ACHN (cell line): ENCODE results near the gene GTF3C2.
"Not testable (repeated sequence)": the region's sequence is repeated elsewhere in the genome, so short reads cannot be mapped to it uniquely, and the experiment has no call there.

Experiments used
- DNase-seq: peaks from one replicate; pipeline ENCODE4 v3.0.0-alpha.2; 2015
- in situ Hi-C: cut with HindIII; loops from 2 replicates; pipeline ENCODE4 v1.10.0; 2017; ENCODE audit warnings: low sequenced_read_pairs, low pct_ligation_motif_present, low pct_unique_long_range_greater_than_20kb

GTF3C2 gene

DNA sequence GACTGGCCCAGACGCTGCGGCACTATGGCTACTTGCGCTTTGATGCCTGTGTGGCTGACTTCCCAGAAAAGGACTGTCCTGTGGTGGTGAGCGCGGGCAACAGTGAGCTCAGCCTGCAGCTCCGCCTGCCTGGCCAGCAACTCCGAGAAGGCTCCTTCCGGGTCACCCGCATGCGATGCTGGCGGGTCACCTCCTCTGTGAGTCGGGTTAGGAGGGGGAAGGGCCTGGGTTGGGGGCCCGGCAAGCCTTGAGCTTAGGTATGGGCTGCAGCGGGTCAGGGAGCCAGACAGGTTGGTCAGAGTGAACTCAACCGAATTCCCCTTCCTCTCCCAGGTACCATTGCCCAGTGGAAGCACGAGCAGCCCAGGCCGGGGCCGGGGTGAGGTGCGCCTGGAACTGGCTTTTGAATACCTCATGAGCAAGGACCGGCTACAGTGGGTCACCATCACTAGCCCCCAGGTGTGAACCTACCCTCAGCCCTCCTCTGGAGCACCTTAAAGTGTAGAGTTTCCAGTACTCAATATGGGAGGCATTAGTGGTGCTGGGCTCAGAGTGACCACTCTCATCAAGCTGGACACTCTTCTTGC lies 19.0 kb upstream of the GTF3C2 start:
- in situ Hi-C loops: no loop called here
- DNase-seq: no peak

GRCh38 chr2:27373567-27373966 lies 17.0 kb upstream of the GTF3C2 start:
- in situ Hi-C loops: no loop called here
- DNase-seq: no peak

DNA sequence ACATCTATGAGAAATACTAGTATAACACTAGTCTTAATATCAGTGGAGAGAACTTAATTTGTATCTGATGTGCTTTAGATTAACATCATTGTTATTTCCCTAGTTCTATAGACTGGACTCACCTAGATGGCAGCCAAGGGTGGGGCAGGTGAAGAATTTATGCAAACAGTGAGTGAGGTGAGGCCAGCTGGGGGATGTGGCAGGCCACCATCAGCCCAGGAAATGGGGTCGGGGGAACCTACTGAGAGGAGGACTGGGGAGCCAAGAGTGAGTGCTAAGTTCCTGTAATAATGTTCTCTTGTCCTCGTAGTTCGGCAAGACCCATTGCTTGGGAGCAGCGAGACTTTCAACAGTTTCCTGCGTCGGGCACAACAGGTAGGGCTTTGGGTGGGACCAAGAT lies 16.4 kb upstream of the GTF3C2 start:
- DNase-seq: no peak
- in situ Hi-C loops: no loop called here

GRCh38 chr2:27370816-27371620 lies 14.5 kb upstream of the GTF3C2 start:
- in situ Hi-C loops: no loop called here
- DNase-seq: peak; percentile 44

DNA sequence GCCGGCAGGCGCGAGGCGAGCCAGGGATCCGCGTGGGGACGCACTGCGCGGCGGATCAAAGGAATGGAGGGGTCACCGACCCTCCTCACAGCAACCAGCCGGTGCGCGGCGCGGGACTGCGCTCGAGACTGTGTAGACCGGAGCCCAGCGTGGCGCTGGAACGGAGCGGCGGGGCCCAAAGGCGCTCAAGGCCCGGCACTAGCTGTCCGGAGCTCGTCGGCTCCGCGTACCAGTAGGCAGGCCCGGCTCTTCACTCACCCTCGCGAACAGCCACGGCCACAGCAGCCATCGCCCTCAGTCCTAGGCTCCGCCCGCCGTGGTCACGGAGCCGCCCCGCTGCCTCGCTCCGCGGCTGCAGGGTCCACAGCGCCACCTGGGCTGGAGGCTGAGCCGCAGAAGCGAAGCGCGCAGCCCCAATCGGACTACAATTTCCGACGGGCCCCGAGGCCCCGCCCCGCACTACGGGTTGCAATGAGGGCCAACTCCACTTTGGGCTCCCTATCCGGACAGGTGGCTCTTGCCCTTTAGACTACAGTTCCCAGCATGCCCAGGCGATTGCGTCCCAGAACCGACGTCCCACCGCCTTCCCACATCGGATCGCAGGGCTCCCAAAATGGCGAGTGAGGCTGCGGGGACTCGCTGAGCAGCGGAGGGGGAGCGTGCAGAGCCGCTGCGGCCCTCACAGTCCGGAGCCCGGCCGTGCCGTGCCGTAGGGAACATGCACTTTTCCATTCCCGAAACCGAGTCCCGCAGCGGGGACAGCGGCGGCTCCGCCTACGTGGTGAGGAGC lies 13.7 kb upstream of the GTF3C2 start, which contains the start of the genes EIF2B4 and SNX17:
EIF2B4 (minus strand) TSS at position 313 of the 790 bp plus-strand sequence; CDS start at position 289, 24 bp downstream.
SNX17 (plus strand) TSS at position 591 of the 790 bp plus-strand sequence; CDS start at position 719, 128 bp downstream.
- peak; percentile 99 for DNase-seq
- in situ Hi-C loops: no loop called here

DNA sequence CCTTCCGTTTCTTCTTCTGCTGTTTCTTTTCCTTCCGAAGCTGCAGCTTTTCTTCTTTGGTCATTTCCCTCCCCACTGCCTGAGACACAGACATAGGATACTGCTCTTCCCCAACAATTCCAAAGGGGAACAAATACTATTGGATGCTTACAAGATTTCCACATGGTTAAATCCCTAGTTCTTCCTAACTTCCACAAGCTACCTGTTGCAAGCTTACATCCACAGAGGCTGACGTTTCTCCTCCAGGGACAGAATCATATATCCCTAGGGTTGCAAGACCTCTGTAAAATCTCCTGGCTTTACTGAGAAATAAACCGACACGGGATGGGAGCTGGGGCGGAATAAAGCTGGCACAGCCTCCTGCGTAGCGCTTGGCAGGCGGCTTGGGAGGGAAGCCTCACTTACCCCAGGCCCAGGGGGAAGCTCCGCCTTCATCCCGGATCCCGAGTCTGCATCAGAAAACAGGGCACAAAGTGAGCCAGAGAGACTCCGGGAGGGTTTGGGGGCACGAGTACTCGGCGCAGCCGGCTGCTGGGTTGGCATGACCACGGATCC lies 13.0 kb upstream of the GTF3C2 start:
- in situ Hi-C loops: no loop called here
- DNase-seq: peak; percentile 70

DNA sequence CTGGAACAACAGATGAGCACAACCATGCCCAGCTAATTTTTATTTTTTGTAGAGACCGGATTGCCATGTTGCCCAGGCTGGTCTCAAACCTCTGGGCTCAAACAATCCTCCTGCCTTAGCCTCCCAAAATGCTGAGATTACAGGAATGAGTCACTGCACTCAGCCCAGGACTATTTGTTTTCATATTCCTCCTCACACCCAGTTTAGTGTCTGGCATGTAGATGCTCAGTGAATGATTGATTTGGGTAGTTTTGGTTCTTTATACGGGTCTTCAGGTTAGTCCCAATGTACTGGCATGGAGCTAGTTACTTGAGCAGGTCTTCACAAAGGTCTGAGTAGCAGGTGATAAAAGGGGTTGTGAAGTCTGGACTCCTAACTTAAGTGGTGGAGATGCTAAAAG lies 7.4 kb upstream of the GTF3C2 start:
- no peak for DNase-seq
- in situ Hi-C loops: no loop called here

- DNase-seq: no peak
- in situ Hi-C loops: no loop called here
Observed at GRCh38 chr2:27362678-27363420, 6.3 kb upstream of the GTF3C2 start.

DNA sequence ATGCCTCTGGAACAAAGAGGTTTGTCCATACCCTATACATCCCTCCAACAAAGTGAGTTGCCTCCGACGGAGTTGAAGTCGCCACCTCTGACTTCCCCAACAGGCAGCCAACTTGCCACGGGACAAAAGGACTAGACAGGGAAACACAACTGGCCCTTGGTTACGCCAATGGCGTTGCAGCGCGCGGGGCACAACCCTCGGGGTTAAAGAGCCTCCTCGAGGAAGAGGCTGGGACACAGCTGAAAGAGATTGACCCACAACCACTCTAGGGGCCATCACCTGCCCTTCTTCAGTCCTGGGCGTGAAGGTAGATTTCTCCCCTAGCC lies 545 bp downstream of the GTF3C2 start:
- in situ Hi-C loops: no loop called here
- peak; percentile 77 for DNase-seq

GRCh38 chr2:27354597-27354927 lies 2.0 kb downstream of the GTF3C2 start:
- in situ Hi-C loops: no loop called here
- no peak for DNase-seq

DNA sequence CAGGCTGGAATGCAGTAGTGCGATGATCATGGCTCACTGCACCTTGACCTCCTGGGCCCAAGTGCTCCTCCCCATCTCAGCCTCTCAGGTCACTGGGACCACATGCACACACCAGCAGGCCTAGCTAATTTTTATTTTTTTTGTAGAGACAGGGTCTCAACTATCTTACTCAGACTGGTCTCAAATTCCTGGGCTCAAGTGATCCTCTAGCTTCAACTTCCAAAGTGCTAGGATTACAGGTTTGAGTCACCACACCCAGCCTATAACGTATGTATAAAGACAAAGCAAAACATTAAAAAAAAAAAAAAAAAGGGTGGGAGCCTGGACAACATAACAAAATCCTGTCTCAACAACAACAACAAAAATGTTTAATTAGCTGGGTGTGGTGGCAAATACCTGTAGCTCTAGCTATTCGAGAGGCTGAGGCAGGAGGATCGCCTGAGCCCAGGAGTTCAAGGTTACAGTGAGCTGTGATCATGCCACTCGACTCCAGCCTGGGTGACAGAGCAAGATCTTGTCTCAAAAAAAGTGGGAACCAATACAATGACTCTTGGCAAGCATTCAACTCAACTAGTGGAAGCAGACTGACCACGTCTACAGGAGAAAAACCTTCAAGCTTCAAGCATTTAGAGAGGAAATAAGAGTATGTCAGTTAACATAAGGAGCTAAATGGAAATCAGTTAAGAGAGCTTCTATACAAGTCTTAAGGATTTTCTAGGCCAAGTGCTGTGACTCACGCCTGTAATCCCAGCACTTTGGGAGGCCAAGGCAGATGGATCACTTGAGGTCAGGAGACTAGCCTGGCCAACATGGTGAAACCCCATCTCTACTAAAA lies 2.6 kb downstream of the GTF3C2 start:
- no peak for DNase-seq
- in situ Hi-C loops: no loop called here

DNA sequence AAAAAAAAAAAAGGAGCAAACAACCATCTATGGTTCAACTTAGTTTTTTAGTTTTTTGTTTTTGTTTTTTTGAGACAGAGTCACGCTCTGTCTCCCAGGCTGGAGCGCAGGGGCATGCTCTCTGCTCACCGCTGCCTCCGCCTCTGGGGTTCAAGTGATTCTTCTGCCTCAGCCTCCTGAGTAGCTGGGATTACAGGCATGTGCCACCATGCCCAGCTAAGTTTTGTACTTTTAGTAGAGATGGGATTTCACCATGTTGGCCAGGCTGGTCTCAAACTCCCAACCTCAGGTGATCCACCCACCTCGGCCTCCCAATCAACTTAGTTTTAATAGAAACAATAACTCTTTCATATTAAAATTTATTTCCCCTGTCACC lies 3.2 kb downstream of the GTF3C2 start:
- DNase-seq, in situ Hi-C loops: not testable (repeated sequence)

GRCh38 chr2:27351802-27352598 lies 4.6 kb downstream of the GTF3C2 start:
- in situ Hi-C loops: no loop called here
- no peak for DNase-seq

DNA sequence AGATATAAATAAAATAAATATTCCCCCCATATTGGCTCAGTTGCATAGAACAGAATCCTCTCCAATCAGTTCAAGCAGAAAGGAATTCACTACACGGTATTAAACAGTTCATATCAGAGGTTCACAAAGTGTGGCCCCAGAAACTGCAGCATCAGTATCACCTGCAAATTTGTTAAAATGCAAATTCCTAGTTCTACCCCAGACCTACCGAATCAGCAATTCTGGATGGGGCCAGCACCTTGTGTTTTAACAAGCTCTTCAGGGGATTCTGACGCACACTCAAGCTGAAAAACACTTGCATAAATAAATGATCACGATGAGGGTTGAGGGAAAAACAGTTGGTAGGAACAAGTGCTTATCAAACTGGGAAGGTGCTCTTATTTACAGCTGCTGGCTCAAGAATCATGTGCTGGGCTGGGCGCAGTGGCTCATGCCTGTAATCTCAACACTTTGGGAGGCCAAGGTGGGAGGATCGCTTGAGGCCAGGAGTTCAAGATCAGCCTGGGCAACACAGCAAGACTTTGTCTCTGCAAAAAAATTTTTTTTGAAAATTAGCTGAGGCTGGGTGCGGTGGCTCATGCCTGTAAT lies 6.4 kb downstream of the GTF3C2 start:
- in situ Hi-C loops: no loop called here
- no peak for DNase-seq

- DNase-seq: no peak
- in situ Hi-C loops: no loop called here
Observed at GRCh38 chr2:27347641-27348040, 8.9 kb downstream of the GTF3C2 start.

DNA sequence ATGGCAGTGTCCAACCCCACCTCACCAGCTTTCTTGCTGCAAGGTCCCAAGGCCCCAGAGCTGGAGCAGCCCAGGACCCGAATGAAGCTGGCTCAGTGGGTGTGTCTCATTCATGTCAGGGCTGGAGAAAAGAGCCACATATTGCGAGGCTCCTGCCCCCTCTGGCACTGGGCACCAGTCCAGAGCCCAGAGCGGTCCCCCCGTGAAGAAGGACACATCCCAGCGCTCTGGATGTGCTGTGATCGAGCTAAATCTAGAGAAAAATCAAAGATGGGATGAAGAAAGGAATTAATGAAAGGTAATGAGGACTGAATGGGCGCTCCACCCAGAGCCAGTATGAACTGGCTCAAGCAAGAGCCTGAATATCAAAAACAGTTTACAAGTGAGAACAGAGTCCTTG lies 20.4 kb downstream of the GTF3C2 start:
- DNase-seq: no peak
- in situ Hi-C loops: no loop called here

DNA sequence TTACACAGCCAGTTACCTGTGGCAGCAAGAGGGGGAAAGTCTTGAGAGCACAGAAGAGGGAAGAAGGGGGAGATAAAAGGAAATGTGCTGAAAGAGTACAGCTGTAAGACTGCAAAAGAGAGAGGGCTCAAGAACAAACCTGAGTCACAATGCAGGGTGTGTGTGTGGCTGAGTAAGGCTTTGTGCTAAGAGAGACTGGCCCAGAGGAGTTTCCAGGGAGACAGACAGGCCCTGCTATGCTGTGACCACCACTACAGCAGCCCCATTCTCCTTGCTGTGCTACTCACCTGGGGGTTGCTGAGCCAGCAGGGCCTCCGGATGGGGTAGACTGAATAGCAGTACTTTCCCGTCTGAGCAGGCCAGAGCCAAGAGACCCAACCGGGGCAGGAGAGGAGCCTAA lies 21.3 kb downstream of the GTF3C2 start:
- in situ Hi-C loops: no loop called here
- no peak for DNase-seq
